Midbrain (tissue), 1 donor: ENCODE measurements around the gene STARD8.
"Not testable (repeated sequence)": the region's sequence is repeated elsewhere in the genome, so short reads cannot be mapped to it uniquely, and the experiment has no call there.

Experiments
- DNase-seq: peaks from one replicate; lab custom pipeline; 2025; lab: John Stamatoyannopoulos, UW

STARD8 gene

GRCh38 chrX:68717663-68718442, 70.4 kb downstream of the STARD8 start:
- no peak for DNase-seq

- DNase-seq = no peak
These were observed 71.0 kb downstream of the STARD8 start for GRCh38 chrX:68718443-68718820.

GRCh38 chrX:68719181-68719903, 71.9 kb downstream of the STARD8 start:
- no peak for DNase-seq

- DNase-seq = no peak
These were observed 72.6 kb downstream of the STARD8 start for GRCh38 chrX:68719904-68720614.

GRCh38 chrX:68720851-68721250, 73.4 kb downstream of the STARD8 start:
- DNase-seq = no peak

GRCh38 chrX:68721546-68721945, 74.1 kb downstream of the STARD8 start:
- no peak for DNase-seq

GRCh38 chrX:68721991-68722860, 74.8 kb downstream of the STARD8 start:
- DNase-seq = no peak

- no peak for DNase-seq
These were observed 76.2 kb downstream of the STARD8 start for GRCh38 chrX:68723491-68724155.

- DNase-seq = no peak
These were observed 77.1 kb downstream of the STARD8 start for GRCh38 chrX:68724531-68725020.

GRCh38 chrX:68725756-68726365, 78.4 kb downstream of the STARD8 start:
- no peak for DNase-seq

- no peak for DNase-seq
These were observed 78.9 kb downstream of the STARD8 start for GRCh38 chrX:68726366-68726765.

GRCh38 chrX:68727696-68728095, 80.2 kb downstream of the STARD8 start:
- no peak for DNase-seq

GRCh38 chrX:68728186-68728585, 80.7 kb downstream of the STARD8 start:
- no peak for DNase-seq

- no peak for DNase-seq
These were observed 83.8 kb downstream of the STARD8 start for GRCh38 chrX:68731254-68731653.

GRCh38 chrX:68732906-68733493, 85.5 kb downstream of the STARD8 start:
- peak; percentile 7 for DNase-seq

GRCh38 chrX:68735266-68735665, 87.8 kb downstream of the STARD8 start:
- DNase-seq = no peak

- DNase-seq = not testable (repeated sequence)
These were observed 94.4 kb downstream of the STARD8 start for GRCh38 chrX:68741864-68742263.

- no peak for DNase-seq
These were observed 96.3 kb downstream of the STARD8 start for GRCh38 chrX:68743754-68744153.

- no peak for DNase-seq
These were observed 99.5 kb downstream of the STARD8 start for GRCh38 chrX:68746988-68747387.

GRCh38 chrX:68748030-68748429, 100.6 kb downstream of the STARD8 start:
- no peak for DNase-seq
